HuH-7.5 (cell line): ENCODE results near the gene VSTM5.
A peak's percentile ranks its signal among the peaks of the same experiment; 100 is the strongest.
"Not testable (repeated sequence)": the region's sequence is repeated elsewhere in the genome, so short reads cannot be mapped to it uniquely, and the experiment has no call there.

Source experiments
- DNase-seq: peaks from one replicate; pipeline ENCODE4 v3.0.0; 2011; ENCODE audit warnings: low spot score

The VSTM5 gene

GRCh38 chr11:93850594-93851018, at the start of gene VSTM5:
VSTM5 (minus strand) TSS chr11:93850618; CDS start chr11:93850502, 116 bp downstream.
- DNase-seq: no peak

GRCh38 chr11:93895106-93895862, 44.9 kb upstream of the VSTM5 start:
- no peak for DNase-seq

GRCh38 chr11:93890391-93891051, 40.1 kb upstream of the VSTM5 start:
- no peak for DNase-seq

GRCh38 chr11:93887111-93887510, 36.7 kb upstream of the VSTM5 start:
- no peak for DNase-seq

- DNase-seq: not testable (repeated sequence)
Observed at GRCh38 chr11:93879114-93879513, 28.7 kb upstream of the VSTM5 start.

- DNase-seq: no peak
Observed at GRCh38 chr11:93875637-93876036, 25.2 kb upstream of the VSTM5 start.

GRCh38 chr11:93871526-93871925, 21.1 kb upstream of the VSTM5 start:
- no peak for DNase-seq

- DNase-seq: no peak
Observed at GRCh38 chr11:93870616-93871015, 20.2 kb upstream of the VSTM5 start.

- DNase-seq: no peak
Observed at GRCh38 chr11:93869830-93870229, 19.4 kb upstream of the VSTM5 start.

GRCh38 chr11:93868404-93868803, 18.0 kb upstream of the VSTM5 start:
- DNase-seq: not testable (repeated sequence)

GRCh38 chr11:93861808-93862207, 11.4 kb upstream of the VSTM5 start:
- DNase-seq: no peak

GRCh38 chr11:93858121-93858775, 7.8 kb upstream of the VSTM5 start:
- DNase-seq: no peak

GRCh38 chr11:93857413-93858120, 7.1 kb upstream of the VSTM5 start:
- DNase-seq: no peak

- DNase-seq: no peak
Observed at GRCh38 chr11:93852242-93852641, 1.8 kb upstream of the VSTM5 start.

- peak; percentile 23 for DNase-seq
Observed at GRCh38 chr11:93849751-93850593, 446 bp downstream of the VSTM5 start.

GRCh38 chr11:93849201-93849600, 1.2 kb downstream of the VSTM5 start:
- DNase-seq: no peak

- DNase-seq: no peak
Observed at GRCh38 chr11:93846411-93846810, 4.0 kb downstream of the VSTM5 start.

GRCh38 chr11:93845181-93846092, 5.0 kb downstream of the VSTM5 start:
- no peak for DNase-seq

- DNase-seq: no peak
Observed at GRCh38 chr11:93844568-93844967, 5.8 kb downstream of the VSTM5 start.

GRCh38 chr11:93843906-93844305, 6.5 kb downstream of the VSTM5 start:
- no peak for DNase-seq
